HL-60 (cell line): ENCODE measurements around the gene BFSP2.

Experiments
- DNase-seq, 2 experiments: peaks; one replicate each; pipeline ENCODE4 v3.0.0-alpha.2; 2010 to 2020; ENCODE audit warnings: low read depth in 1 of 2, low spot score in 1 of 2
- H3K27ac ChIP-seq: fragments of 250-450 bp; sonication (Bioruptor Pico); replicated peaks from 2 replicates; pipeline ENCODE4 v1.5.1; 2020; ENCODE audit warnings: mild to moderate bottlenecking, moderate library complexity
- H3K27me3 ChIP-seq: fragments of 250-450 bp; sonication (Bioruptor Pico); 2 replicates; pipeline ENCODE4 v1.5.1; 2021; ENCODE audit warnings: mild to moderate bottlenecking, moderate library complexity; ENCODE audit not compliant: insufficient read depth, poor library complexity, severe bottlenecking
- H3K4me3 ChIP-seq: replicated peaks from 2 replicates; pipeline ENCODE4 v1.5.1; 2011; ENCODE audit warnings: mild to moderate bottlenecking, control low read depth, low read length; ENCODE audit not compliant: insufficient read depth
- GABPA ChIP-seq: IDR thresholded peaks from 2 replicates; pipeline ENCODE4 v1.6.1; 2012; ENCODE audit warnings: low read depth
- POLR2AphosphoS5 ChIP-seq: IDR thresholded peaks from 2 replicates; pipeline ENCODE4 v1.6.1; 2012; ENCODE audit warnings: low read depth
- REST ChIP-seq: IDR thresholded peaks from 2 replicates; pipeline ENCODE4 v1.6.1; 2012; ENCODE audit warnings: low read depth; ENCODE audit not compliant: insufficient replicate concordance
- SPI1 ChIP-seq: IDR thresholded peaks from 2 replicates; pipeline ENCODE4 v1.6.1; 2012; ENCODE audit warnings: low read depth, mild to moderate bottlenecking, borderline replicate concordance
- TF ChIP-seq, protein P1 (sequence below): IDR thresholded peaks from one replicate; pipeline ENCODE4 v1.5.1; 2011; ENCODE audit warnings: low read length, control low read depth, inconsistent platforms; ENCODE audit not compliant: insufficient read depth

The BFSP2 gene

DNA sequence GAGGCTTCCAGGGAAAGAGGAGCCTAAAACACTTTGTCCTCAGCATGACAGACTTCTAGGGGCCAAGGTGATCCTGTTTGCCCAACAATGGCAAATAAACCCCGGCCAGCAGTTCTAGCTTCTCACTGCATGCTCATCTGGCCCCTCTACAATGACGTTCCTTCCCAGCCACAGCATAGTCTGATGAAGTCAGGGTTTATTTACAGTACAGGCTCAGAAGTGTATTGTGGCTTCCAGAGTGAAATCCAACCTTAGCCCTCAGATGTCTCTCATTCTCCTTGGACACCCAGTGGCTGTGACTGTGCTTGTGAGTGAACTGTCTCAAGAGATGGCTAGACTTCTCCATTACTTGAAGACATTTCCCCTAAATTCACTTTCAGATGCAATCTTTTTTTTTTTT is 40.8 kb downstream of the BFSP2 start:
- no peak for TF ChIP-seq POLR2AphosphoS5
- no peak for TF ChIP-seq GABPA
- no peak for TF ChIP-seq SPI1
- TF ChIP-seq, protein P1, sequence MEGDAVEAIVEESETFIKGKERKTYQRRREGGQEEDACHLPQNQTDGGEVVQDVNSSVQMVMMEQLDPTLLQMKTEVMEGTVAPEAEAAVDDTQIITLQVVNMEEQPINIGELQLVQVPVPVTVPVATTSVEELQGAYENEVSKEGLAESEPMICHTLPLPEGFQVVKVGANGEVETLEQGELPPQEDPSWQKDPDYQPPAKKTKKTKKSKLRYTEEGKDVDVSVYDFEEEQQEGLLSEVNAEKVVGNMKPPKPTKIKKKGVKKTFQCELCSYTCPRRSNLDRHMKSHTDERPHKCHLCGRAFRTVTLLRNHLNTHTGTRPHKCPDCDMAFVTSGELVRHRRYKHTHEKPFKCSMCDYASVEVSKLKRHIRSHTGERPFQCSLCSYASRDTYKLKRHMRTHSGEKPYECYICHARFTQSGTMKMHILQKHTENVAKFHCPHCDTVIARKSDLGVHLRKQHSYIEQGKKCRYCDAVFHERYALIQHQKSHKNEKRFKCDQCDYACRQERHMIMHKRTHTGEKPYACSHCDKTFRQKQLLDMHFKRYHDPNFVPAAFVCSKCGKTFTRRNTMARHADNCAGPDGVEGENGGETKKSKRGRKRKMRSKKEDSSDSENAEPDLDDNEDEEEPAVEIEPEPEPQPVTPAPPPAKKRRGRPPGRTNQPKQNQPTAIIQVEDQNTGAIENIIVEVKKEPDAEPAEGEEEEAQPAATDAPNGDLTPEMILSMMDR = no peak

GRCh38 chr3:133441867-133442270 is 42.0 kb downstream of the BFSP2 start:
- TF ChIP-seq POLR2AphosphoS5 = no peak
- no peak for TF ChIP-seq SPI1
- TF ChIP-seq REST = no peak
- TF ChIP-seq, protein P1 = no peak
- TF ChIP-seq GABPA = no peak
- Histone ChIP-seq H3K27me3 (no peaks in the 10 kb centered on the region), H3K4me3 (no peak overlapping the region), H3K27ac (no peak overlapping the region)
- DNase-seq = no peak

More for the DNA sequence above, 40.8 kb downstream of the BFSP2 start:
- no peak for DNase-seq
- Histone ChIP-seq H3K4me3 (no peak overlapping the region), H3K27ac (no peak overlapping the region), H3K27me3 (no peaks in the 10 kb centered on the region)

- no peaks in the 10 kb centered on the region for H3K27me3 ChIP-seq
- DNase-seq = no peak
- H3K27ac ChIP-seq = no peak overlapping the region
- H3K4me3 ChIP-seq = no peak overlapping the region
- TF ChIP-seq REST (no peak), GABPA (no peak), POLR2AphosphoS5 (no peak)
- TF ChIP-seq, protein P1 = no peak
Measured at GRCh38 chr3:133442518-133442917, 42.7 kb downstream of the BFSP2 start.

- no peak for DNase-seq
- Histone ChIP-seq H3K27me3 (no peaks in the 10 kb centered on the region), H3K4me3 (no peak overlapping the region), H3K27ac (no peak overlapping the region)
- no peak for TF ChIP-seq POLR2AphosphoS5
- TF ChIP-seq, protein P1 = no peak
- no peak for TF ChIP-seq SPI1
- TF ChIP-seq GABPA = no peak
- no peak for TF ChIP-seq REST
Measured at GRCh38 chr3:133443649-133444422, 44.0 kb downstream of the BFSP2 start.
